ENCODE results near the gene GPR85. TPM values are rescaled to one million over a fixed set of nuclear protein-coding genes. Genes with fewer than 3 reads are reported as not detected.

Gene GPR85
- total RNA-seq, 4 donors from 2014 or later: 0.16 to 0.27 TPM; not detected in 2

DNA sequence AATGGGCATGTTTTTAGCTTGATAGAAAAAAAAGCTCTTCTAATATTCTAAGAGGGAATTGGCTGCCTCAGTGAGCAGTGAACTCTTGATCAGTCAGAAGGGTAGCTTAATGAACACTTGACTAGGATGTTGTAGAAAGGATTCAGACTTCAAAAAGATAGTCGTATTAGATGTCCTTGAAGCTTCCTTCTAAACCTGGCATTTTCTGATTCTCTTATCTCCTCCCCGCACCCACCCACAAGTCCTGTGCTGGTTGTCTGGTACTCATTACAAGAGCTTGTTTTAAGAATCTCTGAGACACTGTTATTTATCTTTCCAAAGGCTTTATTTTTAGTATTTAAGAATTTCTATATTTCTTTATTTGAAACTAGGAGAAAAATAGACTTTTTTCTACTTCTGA lies 39.1 kb upstream of the GPR85 start:
- no peak overlapping the region for H3K27ac ChIP-seq
- H3K4me1 ChIP-seq: no peaks in the 10 kb centered on the region
- no peaks in the 10 kb centered on the region for H3K9me3 ChIP-seq
- no peak for DNase-seq
- intact Hi-C loops (cut with DNase I; ENCODE audit: low total_unique reads): no loop called here
- in situ Hi-C loops (cut with MboI; ENCODE audit: low pct_ligation_motif_present in 1 of 4, low pct_unique_long_range_greater_than_20kb in 1 of 4, low sequenced_read_pairs in 3 of 4): no loop called here
- TF ChIP-seq POLR2A (IDR thresholded peaks at IDR 0.05): no peak
- TF ChIP-seq POLR2AphosphoS5 (IDR thresholded peaks at IDR 0.05): no peak
- no peak for TF ChIP-seq EP300 (IDR thresholded peaks at IDR 0.05; ENCODE audit: low read depth)
- TF ChIP-seq, protein P1, sequence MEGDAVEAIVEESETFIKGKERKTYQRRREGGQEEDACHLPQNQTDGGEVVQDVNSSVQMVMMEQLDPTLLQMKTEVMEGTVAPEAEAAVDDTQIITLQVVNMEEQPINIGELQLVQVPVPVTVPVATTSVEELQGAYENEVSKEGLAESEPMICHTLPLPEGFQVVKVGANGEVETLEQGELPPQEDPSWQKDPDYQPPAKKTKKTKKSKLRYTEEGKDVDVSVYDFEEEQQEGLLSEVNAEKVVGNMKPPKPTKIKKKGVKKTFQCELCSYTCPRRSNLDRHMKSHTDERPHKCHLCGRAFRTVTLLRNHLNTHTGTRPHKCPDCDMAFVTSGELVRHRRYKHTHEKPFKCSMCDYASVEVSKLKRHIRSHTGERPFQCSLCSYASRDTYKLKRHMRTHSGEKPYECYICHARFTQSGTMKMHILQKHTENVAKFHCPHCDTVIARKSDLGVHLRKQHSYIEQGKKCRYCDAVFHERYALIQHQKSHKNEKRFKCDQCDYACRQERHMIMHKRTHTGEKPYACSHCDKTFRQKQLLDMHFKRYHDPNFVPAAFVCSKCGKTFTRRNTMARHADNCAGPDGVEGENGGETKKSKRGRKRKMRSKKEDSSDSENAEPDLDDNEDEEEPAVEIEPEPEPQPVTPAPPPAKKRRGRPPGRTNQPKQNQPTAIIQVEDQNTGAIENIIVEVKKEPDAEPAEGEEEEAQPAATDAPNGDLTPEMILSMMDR (IDR thresholded peaks at IDR 0.05): no peak
- WGBS, 2 donors (ENCODE audit: low coverage in 1 of 2): 89 to 100% methylated on average over 2 of the region's 2 CpGs
- no peaks in the 10 kb centered on the region for H3K27me3 ChIP-seq
- no peaks in the 10 kb centered on the region for H3K36me3 ChIP-seq
- no peak overlapping the region for H3K4me3 ChIP-seq

DNA sequence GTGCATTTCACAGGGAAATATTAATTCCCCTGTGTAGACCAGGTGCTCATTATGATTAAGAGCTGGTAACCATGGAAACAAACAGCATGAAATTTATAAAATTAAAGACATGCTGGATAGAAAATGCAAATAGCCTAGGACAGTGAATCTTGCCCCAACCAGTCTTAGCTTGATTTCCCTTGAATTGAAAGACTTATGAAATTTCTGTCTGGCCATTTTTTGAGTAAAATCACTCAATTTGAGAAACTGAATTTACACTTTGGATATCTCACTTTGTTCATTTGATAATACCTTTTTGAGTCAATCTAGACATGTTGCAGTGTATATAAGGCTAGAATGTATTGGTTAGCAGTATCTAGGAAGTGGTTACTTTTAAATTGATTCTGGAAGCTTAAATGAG lies 36.1 kb upstream of the GPR85 start:
- intact Hi-C loops (cut with DNase I; ENCODE audit: low total_unique reads): no loop called here
- H3K27ac ChIP-seq: no peak overlapping the region
- no peaks in the 10 kb centered on the region for H3K9me3 ChIP-seq
- in situ Hi-C loops (cut with MboI; ENCODE audit: low pct_ligation_motif_present in 1 of 4, low pct_unique_long_range_greater_than_20kb in 1 of 4, low sequenced_read_pairs in 3 of 4): no loop called here
- H3K36me3 ChIP-seq: no peaks in the 10 kb centered on the region
- DNase-seq: no peak
- TF ChIP-seq POLR2A (IDR thresholded peaks at IDR 0.05): no peak
- H3K4me1 ChIP-seq: peaks cover 0 to 9% (median 2%) of the 10 kb centered on the region in 4 donors
- H3K4me3 ChIP-seq: no peak overlapping the region
- no peaks in the 10 kb centered on the region for H3K27me3 ChIP-seq

- peaks cover 0 to 12% (median 4%) of the 10 kb centered on the region in 4 donors for H3K4me1 ChIP-seq
- in situ Hi-C loops (cut with MboI; ENCODE audit: low pct_ligation_motif_present in 1 of 4, low pct_unique_long_range_greater_than_20kb in 1 of 4, low sequenced_read_pairs in 3 of 4): no loop called here
- DNase-seq: no peak
- TF ChIP-seq POLR2A (IDR thresholded peaks at IDR 0.05) (no peak), POLR2AphosphoS5 (IDR thresholded peaks at IDR 0.05) (no peak)
- TF ChIP-seq, protein P1 (IDR thresholded peaks at IDR 0.05): no peak
- intact Hi-C loops (cut with DNase I; ENCODE audit: low total_unique reads): no loop called here
- WGBS, 2 donors (ENCODE audit: low coverage in 1 of 2): 70% methylated on average over 1 of the region's 1 CpG; no CpG with 5 or more reads in 1 of the 2 donors
- no peaks in the 10 kb centered on the region for H3K9me3 ChIP-seq
- no peak overlapping the region for H3K27ac ChIP-seq
- H3K4me3 ChIP-seq: no peak overlapping the region
- H3K27me3 ChIP-seq: no peaks in the 10 kb centered on the region
- no peaks in the 10 kb centered on the region for H3K36me3 ChIP-seq
These were observed 34.0 kb upstream of the GPR85 start for GRCh38 chr7:113120647-113121046.

GRCh38 chr7:113119429-113119828 lies 32.8 kb upstream of the GPR85 start:
- intact Hi-C loops (cut with DNase I; ENCODE audit: low total_unique reads): loop anchor here (10.0 kb wide), 1 partner anchor 1555 kb away; the partner anchor contains the start of gene IMMP2L
- Histone ChIP-seq H3K27ac (no peak overlapping the region), H3K4me1 (peaks cover 0 to 12% (median 4%) of the 10 kb centered on the region in 4 donors), H3K36me3 (no peaks in the 10 kb centered on the region), H3K9me3 (no peaks in the 10 kb centered on the region), H3K4me3 (no peak overlapping the region), H3K27me3 (no peaks in the 10 kb centered on the region)
- TF ChIP-seq EP300 (IDR thresholded peaks at IDR 0.05; ENCODE audit: low read depth) (no peak), POLR2A (IDR thresholded peaks at IDR 0.05) (no peak), POLR2AphosphoS5 (IDR thresholded peaks at IDR 0.05) (no peak)
- TF ChIP-seq, protein P1 (IDR thresholded peaks at IDR 0.05): no peak
- 81 to 91% methylated on average over 5 to 6 of the region's 6 CpGs for WGBS, 2 donors (ENCODE audit: low coverage in 1 of 2)
- in situ Hi-C loops (cut with MboI; ENCODE audit: low pct_ligation_motif_present in 1 of 4, low pct_unique_long_range_greater_than_20kb in 1 of 4, low sequenced_read_pairs in 3 of 4): no loop called here
- no peak for DNase-seq

Measured in transverse colon (tissue), 4 donors.